RPMI8226 (cell line): ENCODE measurements around the gene CLDN34.

Experiments
- DNase-seq: peaks from one replicate; pipeline ENCODE4 v3.0.0-alpha.2; 2015

The CLDN34 gene

DNA sequence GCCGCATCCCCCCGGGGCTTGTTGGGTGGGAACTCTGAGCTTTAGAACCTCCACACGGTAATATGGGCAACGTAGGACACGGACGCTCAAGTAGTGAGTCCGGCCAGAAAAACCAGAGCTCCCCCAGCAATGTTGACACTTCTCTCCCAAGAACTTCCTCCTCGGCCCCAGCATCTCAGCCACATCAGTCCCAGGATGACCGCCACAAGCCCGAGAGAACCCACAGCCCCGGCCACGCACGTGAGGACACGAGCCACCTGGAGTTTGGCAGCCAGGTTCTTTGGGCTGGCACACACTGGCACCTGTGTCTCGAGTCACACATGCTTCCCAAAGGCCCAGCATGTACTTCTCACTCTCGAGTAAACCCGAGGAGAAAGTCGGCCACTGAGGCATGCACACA, 16.3 kb downstream of the CLDN34 start:
- DNase-seq: no peak

GRCh38 chrX:9983846-9984245, 16.7 kb downstream of the CLDN34 start:
- DNase-seq: no peak

- no peak for DNase-seq
Measured at GRCh38 chrX:9988762-9989161, 21.6 kb downstream of the CLDN34 start.

DNA sequence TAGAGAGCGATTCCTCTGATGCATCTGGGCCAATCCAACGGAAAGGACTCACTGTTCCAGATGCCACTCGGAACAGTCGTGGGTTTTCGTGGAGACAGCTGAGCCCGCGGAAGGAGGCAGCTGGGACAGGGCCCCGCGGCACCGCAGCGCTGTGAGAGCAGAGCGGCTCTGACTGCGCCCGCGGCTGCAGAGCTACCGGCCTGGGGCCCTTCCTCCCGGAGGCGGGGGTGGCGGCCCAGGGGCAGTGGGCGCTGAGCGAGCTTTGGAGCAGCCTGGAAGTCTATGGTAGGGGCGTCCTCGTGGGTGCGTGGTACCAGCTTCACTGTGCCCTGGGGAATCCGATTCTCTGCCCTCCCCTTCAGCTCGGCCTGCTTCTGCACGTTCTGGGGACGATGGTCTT, 24.9 kb downstream of the CLDN34 start:
- DNase-seq: no peak

DNA sequence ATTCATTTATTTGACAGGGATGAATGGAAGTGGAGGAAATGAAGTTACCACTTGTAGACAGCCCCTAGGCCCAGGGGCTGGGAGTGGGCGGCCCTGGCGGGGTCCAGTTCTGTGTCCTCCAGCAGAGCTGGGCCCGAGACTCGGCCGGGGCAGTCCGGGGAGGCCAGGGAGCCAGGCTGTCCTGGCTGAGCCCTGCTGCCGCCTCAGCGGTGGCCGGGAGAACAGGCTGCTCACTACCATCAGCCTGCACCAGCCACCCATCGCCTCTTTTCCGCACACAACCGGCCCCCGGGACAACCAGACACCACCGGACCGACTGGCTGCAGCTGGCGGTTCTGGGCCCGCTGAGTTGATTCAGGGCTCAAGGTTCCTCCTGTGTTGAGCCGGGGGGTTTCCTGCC, 25.6 kb downstream of the CLDN34 start:
- DNase-seq: no peak

GRCh38 chrX:9995855-9996339, 28.7 kb downstream of the CLDN34 start:
- peak; percentile 72 for DNase-seq

DNA sequence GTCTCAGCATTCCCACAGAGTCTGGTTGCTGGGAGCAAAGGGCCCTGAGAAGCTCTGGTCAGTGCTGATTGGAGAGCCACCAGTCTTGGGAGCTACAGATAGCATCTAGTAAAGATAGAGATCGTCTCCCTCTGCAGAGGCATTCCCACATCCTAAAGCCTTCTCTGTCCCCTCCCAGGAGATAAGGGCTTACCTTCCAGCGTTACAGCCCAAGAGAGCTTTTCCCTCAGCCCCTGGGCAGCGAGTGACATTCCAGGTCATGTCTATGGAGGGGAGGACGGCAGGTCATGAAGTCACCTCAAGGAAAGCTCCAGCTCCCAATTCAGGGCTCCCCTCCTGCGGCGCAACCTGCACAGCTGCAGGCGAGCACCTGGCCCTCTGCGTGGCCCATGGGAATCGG, 29.9 kb downstream of the CLDN34 start:
- no peak for DNase-seq

DNA sequence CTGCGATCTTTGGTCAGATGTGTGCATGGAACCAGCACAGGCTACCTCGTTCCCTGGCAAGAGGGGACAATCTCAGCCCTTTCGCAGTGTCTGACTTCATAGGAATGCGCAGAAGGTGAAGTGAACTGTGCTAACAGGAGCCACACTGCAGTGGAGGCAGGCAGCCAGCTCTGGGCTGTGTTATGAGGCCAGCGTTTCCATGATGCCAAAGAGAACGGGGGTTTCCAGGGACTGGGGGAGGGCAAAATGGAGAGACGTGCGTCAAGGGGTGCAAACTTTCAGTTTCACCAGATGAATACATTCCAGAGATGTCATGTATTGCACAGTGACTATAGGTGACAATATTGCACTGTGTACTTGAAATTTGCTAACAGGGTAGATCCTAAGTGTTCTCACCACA, 30.4 kb downstream of the CLDN34 start:
- peak; percentile 11 for DNase-seq

DNA sequence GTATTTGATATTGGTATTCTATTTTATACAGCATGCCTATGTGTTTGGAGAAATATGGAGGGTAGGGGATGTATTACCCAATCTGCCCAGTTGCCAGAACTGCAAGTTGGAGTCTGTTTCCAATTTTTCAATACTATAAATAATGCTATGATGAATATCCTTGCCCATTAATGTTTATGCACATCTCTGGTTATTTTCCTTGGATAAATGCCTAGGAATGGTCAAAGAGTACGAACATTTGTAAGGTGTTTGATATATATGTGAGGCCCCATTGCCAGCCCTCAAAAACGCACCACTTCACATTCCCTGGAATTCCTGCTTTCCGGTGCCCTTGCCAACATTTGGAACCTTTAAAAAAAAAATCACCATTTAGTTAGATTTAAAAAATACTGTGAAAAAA, 34.3 kb downstream of the CLDN34 start:
- DNase-seq: no peak

- DNase-seq: no peak
Measured at GRCh38 chrX:10004832-10005475, 37.8 kb downstream of the CLDN34 start.

- DNase-seq: no peak
Measured at GRCh38 chrX:10006086-10006485, 38.9 kb downstream of the CLDN34 start.

DNA sequence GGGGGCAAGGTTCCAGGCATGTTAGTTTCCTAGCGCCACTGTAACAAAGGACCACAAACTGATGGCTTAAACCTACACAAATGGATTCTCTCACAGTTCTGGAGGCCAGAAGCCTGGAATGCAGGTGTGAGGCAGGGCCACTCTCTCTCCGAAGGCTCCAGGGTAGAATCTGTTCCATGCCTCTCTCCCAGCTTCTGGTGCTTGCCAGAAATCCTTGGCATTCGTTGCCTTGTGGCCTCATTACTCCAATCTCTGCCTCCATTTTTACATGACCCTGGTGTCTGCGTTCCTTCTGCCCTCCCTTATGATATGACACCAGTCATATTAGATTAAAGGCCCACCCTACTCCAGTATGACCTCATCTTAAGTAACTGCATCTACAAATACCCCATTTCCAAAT, 39.6 kb downstream of the CLDN34 start:
- DNase-seq: no peak

- no peak for DNase-seq
Measured at GRCh38 chrX:10007621-10008020, 40.5 kb downstream of the CLDN34 start.

GRCh38 chrX:10008483-10009056, 41.4 kb downstream of the CLDN34 start:
- no peak for DNase-seq

- DNase-seq: no peak
Measured at GRCh38 chrX:10009741-10010140, 42.6 kb downstream of the CLDN34 start.

DNA sequence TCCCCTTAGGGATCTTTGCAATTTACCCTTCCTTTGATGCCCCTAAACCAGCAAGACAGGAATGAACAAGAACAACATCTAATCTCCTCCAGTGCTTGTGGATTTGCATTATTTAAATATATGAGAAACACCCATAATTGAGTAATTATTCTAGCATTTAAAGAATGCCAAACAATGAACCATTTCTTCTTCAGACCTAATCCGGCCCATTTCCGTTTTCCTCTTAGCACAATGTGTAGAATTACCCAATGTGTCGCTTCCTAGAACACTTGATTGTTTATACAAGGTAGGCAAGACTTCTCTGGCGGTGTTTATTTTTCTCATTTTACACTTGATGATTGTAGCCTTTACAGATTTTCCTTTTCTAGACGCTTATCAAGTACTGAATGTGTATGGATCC, 43.5 kb downstream of the CLDN34 start:
- no peak for DNase-seq

DNA sequence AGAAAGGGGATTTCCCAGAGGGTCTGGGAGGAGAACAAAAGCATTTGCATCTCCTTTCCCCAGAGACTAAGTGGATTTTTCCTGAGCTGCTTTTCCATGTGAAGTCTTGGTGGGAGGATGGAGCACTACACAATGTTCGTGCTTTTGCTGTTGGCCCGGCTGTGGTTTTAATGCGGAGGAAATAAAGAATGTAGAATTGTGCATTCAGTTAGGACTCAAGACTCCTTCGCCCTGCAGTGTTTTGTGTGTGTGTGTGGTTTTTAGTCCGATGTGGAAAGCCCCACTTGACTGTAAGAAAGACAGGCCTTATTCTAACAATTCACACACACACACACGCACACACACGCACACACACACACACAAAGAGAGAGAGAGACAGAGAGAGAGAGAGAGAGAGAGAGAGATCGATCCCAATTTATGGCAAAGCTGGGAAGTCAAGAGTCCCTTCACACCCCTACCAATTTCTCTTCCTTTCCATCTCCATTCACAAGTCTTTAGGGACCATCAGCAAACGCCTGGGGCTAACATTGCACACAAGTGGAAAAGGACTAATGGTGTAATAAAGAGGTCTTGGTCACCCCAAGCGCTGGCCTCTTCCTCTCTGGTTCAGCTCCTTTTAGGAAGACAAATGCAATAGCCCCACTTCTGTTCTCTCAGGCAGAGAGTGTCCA, 44.2 kb downstream of the CLDN34 start:
- DNase-seq: no peak

GRCh38 chrX:10011991-10012390, 44.8 kb downstream of the CLDN34 start:
- DNase-seq: no peak

GRCh38 chrX:10014462-10015354, 47.5 kb downstream of the CLDN34 start:
- peak; percentile 80 for DNase-seq

GRCh38 chrX:10015355-10015722, 48.2 kb downstream of the CLDN34 start:
- no peak for DNase-seq

DNA sequence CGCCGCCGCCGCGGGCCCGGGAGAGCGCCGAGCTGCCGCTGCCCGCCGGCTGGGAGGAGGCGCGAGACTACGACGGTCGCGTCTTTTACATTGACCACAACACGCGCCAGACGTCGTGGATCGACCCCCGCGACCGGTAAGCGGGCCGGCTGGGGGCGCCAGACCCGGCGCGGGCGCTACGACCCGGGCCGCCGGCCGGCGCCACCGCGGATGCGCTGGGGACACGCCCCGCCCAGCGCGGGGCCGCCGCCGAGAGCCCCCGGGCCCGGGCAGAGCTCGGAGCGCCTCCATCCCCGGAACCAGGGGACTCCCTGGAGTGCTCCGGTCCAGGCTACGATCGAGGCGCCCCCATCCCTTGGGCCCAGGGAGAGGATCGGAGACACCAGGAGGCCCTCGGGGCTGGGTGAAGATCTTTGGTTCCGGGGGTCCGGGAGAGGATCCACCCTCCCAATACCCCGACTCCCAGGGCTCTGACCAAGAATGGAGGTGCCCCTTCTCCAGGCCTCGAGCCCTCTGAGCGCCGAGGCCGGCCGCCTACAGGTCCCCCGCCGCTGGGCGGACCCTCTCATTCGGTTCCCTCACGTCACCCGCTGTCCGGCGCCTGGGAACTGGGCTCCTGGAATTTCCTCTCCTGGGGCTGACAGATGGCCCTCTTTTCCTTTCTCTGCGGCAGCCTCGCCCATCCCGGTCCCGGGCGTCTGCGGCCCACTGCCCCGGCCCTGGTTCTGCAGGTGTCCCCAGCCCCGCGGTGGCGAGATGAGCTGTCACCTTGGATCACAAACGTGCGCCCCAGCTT, 48.8 kb downstream of the CLDN34 start:
- DNase-seq: peak; percentile 26

- DNase-seq: no peak
Measured at GRCh38 chrX:10016519-10017132, 49.5 kb downstream of the CLDN34 start.
